Measurements from ENCODE around the gene BLOC1S4.

DNA sequence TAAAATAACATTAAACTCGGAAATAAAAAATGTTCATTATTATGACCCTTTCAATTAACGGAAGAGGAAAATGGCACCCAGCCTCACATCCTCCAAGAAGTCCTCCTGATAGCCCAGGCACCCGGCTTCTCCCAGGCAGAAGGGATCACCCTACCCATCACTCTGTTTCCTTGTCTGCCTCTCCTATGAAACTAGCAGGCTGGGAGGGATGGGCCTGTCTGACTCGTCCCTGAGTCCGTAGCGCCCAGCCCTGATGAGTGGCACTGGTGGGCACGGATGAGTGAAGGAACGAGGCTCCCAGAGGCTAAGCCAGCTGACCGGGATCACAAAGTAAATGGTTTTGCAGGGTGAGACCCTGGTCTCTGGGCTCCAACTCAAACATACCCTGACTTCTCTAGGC, 37.9 kb downstream of the BLOC1S4 start:
- no peak for TF ChIP-seq CTCF (IDR thresholded peaks at IDR 0.05)
- TF ChIP-seq POLR2A (IDR thresholded peaks at IDR 0.05) = no peak
